NCI-H2171 (cell line): ENCODE measurements around the gene COBL.

Experiments
- DNase-seq: peaks from one replicate; lab custom pipeline; 2025; lab: John Stamatoyannopoulos, UW

The COBL gene

DNA sequence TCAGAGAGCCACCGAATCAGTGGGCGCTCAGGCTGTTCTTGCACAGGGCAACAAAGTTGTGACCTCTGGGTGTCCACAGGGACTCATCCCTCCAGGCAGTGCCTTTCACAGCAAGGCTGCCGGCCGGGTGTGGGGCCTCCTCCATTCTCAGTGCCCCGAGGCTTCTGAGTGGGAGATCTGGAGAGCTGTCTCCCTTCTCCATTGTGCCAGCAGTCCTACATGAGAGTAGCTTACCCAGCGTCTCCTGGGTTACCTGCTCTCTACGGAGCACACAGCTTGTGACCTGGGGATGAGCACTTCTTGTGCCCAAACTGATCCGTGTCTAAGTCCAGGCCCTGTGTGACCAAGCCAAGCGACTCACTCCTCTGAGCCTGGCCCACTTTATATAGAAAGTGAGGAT is 293.1 kb downstream of the COBL start:
- no peak for DNase-seq

DNA sequence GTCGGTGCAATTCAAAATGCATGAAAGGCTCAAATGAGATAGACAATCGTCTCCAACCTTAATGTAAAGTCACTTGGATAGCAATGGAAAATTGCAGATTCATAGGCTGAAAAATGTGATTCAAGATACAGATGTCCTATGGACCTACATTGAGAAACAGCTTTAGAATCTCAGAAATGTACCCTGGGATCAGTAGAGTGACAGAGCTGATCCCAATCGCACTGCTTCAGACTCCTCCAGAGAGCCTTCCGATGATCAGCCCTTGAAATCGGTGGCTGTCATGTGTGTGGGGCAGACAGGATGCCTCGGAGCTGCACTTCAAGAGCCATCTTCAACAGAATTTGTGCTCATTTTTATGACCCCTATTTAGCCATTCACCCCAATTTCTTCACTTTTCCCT is 293.8 kb downstream of the COBL start:
- DNase-seq, result no peak

DNA sequence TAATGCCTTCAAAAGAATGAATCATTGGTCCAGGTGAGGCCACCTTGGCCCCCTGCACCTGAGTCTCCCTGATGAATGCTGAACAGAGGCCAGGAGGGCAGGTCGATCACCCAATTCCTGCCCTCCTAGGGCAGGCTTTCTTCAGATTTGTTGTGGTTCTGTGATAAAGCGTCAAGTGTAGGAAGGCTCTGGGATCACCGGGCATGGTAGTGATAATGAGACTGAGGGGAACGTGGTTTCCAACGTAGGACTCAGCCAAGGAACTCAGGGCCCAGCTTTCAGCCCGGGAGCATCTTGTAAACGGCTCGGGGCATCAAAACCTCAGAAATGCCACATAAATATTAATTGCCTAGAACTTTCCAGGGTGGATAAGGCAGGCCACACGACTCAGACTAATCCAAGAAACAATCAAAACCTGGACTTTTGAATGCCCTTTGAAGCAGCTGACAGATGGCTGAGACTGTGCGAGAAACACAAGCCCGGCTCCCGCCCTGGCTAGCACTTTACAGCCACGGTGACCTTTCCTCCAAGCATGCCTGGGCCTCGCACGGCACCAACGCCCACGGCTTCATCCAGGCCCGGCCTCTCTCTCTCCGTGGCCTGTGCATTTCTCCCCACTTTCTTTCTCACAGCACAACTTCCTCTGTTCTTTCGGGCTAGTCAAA is 294.6 kb downstream of the COBL start:
- no peak for DNase-seq

DNA sequence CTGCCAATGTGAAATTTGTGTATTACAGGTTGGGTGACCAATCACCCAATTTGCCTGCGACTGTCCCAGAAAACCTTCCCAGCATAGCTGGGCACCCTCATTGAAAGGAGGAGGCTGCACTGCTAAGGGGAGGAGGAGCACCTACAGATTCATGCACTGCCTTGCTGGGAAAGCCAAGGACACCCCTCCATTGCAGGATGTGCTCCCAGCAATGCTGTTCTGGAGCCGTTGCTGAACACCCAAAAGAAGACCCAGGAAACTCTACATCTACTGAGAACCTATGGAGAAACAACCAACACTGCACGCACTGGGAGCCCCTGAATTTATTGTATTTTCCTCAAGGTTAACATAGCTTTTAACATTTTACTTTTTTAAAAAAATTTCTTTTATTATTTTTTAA is 295.7 kb downstream of the COBL start:
- DNase-seq, result no peak

- no peak for DNase-seq
Observed at GRCh38 chr7:51019891-51020870, 296.4 kb downstream of the COBL start.

DNA sequence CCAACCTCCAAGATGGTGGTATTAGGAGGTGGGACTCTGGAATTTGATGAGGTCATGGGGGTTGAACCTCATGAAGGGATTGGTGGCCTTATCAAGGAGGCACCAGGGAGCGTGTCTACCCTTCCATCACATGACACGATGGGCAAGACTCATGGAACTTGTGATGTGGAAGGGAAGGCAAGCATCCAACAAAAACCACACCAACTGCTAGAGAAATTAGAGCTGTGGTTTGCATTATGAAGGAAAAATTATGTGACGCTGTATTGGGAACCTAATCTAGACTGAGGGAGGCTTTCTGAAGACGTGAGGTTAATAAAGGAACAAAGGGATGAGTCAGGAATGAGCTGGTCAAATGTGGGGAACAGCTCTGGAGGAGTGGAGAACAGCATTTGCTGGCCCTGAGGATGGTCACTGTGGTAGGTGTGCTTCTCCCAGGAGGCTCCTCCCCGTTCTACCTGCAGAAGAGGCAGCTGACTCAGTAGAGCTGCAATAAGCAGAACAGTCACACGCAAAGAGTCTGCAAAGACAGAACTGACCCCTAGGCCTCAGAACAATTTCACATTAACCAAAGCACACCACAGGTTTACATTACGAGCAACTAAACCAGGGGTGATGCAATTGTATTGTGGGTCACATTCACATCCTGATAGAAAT is 297.3 kb downstream of the COBL start:
- DNase-seq, result no peak

DNA sequence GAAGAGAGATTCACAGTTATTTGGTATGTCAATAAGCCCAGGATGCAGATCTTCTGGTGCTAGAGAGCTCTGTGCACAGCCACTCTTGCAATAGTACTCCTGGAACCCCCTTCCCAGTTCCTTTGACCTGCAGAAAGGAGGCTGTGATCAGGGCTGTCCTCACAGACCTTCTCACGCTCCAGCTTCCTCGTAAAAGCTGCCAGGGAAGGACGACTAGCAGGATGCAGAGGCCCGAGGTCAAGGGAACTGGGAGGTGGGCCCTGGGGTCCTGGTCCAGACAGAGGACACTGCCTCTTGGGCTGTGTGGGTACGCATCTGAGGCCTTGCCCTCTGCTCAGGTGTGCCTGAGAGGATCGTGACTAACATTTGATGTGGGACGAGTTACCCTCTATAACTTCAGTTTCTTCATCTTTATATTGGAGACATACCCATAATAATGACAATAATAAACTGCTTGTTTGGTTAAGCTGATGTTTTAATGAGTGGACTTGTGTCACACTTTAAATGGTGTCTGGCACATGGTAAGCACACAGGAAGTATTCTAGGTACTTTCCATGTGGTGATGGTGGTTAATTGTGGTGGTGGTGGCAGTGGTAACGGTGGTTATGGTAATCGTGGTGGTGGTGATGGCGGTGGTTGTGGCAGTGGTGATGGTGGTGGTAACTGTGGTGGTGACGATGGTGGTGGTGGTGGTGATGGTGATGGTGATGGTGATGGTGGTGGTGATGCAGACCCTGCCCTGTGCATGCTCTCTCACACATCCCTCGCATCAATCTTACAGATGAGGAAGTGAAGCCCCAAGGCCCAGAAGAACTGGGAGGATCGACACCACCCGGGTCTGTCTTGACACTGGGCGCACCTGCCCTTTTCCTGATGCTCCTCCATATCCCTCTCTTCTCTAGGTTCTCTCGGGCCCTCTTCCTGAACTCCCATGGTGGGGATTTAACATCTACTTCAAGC is 298.8 kb downstream of the COBL start:
- DNase-seq, result no peak

DNA sequence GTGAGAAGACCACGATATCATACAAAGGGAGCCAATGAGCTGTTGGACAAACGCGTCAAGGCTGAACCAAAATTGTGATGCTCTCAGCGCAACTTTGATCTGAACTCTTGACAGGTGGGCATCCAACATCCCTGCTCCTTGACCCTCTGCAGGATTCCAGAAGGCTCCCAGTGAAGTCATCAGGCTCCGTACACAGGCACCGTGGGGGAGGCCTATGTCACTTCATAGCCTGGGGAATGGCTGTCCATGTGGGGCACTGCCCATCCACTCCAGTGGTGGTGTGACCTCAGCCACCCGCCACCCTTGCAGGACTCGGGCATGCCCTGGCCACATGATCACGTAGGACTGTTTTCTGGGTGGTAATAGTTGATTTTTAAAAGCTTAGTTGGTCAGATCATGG is 300.1 kb downstream of the COBL start:
- no peak for DNase-seq

- DNase-seq, result no peak
Observed at GRCh38 chr7:51015581-51015980, 301.0 kb downstream of the COBL start.

DNA sequence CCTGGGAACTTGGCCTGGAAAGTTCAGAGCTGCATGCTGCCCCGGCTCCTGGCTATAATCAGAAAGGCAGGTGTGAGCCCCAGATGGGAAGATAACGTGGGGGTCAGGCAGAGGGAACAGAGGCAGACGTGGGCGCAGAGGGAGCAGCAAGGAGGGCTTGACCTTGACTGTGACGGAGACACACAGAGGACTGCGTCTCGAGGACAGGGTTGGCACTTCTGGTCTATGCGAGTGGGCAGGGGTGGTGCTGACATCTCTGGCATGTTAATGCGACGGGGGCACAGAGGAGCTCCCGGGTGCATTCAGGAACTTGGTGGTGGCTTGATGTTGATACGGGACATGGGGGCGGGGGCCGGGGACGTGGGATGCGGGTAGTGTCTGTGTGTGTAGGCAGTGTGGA is 301.8 kb downstream of the COBL start:
- DNase-seq, result no peak

DNA sequence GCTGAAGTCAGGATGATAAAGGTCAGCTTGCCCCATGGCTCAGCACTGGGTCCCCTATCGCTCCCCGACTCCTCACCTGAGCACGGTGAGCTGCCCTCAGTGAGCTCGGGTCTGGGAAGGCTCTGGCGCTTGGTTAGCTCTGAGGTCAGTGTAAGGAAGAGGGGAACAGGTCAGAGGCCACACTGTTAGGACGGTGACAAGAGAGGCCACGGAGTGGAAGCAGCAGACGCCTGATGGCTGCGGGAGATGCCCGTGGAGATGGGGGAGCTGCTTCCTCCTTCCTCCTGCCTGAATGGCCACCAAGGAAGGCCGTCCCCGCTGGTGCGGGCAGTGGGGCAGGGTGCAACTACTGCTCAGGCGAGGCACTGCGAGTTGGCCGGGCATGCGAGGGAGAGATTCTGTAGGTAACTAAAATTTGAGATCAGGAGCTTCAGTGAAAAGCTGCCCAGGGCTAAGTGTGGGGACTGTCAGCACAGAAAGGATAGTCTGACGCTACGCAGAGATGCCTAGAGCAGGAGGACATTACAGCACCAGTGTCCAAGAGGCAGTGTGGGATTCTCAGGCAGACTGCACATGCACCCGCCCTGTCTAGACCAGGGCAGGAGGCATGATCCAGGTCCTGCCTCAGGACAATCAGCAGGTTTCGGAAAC is 302.6 kb downstream of the COBL start:
- no peak for DNase-seq

- DNase-seq, result no peak
Observed at GRCh38 chr7:51013218-51013786, 303.3 kb downstream of the COBL start.

DNA sequence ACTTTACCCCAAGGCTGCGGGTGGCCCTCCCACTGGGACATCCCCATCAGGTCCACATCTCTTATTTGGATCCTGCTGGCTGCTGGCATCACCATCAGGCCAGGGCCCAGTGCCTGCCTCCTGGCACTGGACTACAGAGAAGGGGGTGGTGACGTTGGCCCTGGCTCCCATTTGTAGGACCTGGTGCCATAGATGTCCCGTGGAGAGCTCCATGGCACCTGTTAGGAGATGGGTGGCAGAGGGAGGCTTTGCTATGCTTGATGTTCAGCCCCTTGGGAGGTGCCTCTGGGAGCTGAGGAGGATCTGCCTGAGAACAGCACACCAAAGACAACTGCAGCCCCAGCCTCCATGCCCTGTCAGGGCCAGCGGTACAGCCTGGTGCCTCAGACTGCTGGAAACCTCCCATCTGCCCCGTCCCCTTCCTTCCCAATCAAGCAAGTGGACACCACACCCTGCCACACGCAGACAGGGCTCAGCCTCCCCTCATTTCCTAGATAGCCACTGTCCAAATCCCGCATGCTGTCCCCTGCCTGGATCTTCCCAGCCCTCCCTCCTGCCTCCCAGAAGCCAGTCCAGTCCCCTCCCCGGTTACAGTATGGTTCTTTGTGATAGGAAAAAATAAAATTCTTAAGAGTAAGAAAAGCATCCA is 303.9 kb downstream of the COBL start:
- DNase-seq, result no peak

DNA sequence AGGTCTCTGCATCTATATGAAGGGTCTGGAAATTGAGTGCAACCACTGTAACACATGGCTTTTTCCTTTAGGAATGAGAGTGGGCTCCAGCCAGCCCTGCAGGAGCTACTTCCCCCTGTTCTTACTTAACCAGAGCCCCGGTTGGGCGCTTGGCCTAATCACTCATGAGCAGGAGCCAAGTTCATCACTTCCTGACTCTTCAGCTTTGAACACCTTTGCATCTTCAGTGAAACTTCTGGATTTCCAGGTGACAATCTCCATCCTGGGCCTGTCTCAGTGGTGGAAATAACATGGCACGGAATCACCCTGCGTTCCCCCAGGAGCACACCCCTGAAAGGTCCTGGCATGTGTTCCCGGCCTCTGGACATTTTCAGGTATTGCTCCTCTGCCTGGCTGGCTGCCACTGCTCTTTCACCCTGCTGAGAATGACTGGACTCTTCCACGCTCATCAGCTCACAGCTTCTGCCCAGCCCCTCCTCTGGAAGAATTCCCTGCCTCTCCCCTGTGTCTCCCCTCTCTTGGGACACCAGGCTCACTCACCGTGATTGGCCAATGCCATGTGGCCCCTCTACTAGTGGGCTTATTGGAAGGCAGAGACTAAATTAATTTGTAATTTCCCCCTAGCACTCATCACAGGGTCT is 304.8 kb downstream of the COBL start:
- DNase-seq, result no peak

GRCh38 chr7:51010534-51010933 is 306.1 kb downstream of the COBL start:
- DNase-seq, result no peak

- no peak for DNase-seq
Observed at GRCh38 chr7:51009716-51010496, 306.7 kb downstream of the COBL start.

DNA sequence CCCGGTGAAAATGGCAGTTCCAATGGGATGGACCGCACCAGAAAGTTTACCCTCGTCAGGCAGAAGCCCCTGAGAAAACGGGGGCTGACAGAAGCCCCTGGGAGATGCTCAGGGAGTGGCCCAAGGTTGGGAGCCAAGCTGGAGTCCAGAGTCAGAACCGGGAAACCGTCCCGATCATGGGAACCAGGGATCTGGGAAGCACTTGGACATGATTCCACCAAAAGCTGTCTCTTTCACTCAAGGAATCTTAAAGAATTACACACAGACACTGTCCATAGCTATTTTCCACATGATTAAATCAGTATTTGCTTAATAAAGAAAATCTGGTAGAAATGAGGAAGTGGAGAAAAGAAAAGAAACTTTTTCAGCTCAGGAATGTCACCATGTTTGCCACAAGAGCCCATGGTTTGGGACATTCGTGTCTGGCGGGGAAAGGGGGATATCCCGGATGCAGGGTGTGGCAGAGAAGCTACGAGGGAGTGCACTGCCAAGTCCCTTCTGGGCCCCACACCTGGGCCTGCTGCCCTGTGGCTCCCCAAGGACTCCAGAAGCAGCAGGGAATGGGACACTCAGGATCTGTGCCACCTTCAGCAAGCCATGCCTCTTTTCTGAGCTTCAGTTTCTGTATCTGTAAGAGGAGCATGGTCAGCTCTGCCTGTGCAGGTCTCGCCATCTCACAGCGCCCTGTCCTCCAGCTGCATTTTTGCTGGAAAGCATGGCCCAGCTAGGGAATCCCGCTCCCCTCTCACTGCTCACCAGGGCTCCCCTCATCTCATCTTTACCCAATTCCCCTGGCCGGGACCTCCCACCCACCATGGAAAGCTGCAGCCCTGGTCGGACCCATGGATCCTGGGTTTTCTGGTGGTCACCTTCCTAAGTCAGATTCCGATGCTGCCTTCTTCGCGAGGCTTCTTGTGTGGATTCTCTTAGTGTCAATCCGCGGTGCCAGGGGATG is 308.8 kb downstream of the COBL start:
- DNase-seq, result no peak
